Trophoblast cell (in vitro differentiated cells and primary cell): Measurements from ENCODE around the gene ANKS3.

Experiments used
- DNase-seq, 2 donors: peaks; one replicate each; pipeline ENCODE4 v3.0.0-alpha.2; 2016
- H2AFZ ChIP-seq: 2 replicates; pipeline ENCODE4 v1.6.1; 2013; ENCODE audit warnings: low read length, moderate library complexity, mild to moderate bottlenecking; ENCODE audit not compliant: insufficient read depth, poor library complexity
- H2AK5ac ChIP-seq: 2 replicates; pipeline ENCODE4 v1.6.1; 2013; ENCODE audit warnings: mild to moderate bottlenecking, low read length
- H2BK120ac ChIP-seq: 2 replicates; pipeline ENCODE4 v1.6.1; 2013; ENCODE audit warnings: low read length, mild to moderate bottlenecking, moderate library complexity; ENCODE audit not compliant: insufficient read depth, poor library complexity
- H2BK12ac ChIP-seq: 2 replicates; pipeline ENCODE4 v1.6.1; 2013; ENCODE audit warnings: mild to moderate bottlenecking, low read length, moderate library complexity
- H2BK5ac ChIP-seq: 2 replicates; pipeline ENCODE4 v1.6.1; 2013; ENCODE audit warnings: low read length, low read depth, moderate library complexity, mild to moderate bottlenecking; ENCODE audit not compliant: poor library complexity
- H3K14ac ChIP-seq: 2 replicates; pipeline ENCODE4 v1.6.1; 2013; ENCODE audit warnings: mild to moderate bottlenecking, low read length
- H3K18ac ChIP-seq: 2 replicates; pipeline ENCODE4 v1.6.1; 2013; ENCODE audit warnings: mild to moderate bottlenecking, low read length
- H3K23ac ChIP-seq: 2 replicates; pipeline ENCODE4 v1.6.1; 2013; ENCODE audit warnings: low read length
- H3K27ac ChIP-seq: 2 replicates; pipeline ENCODE4 v1.5.1; 2013; ENCODE audit warnings: low read depth, mild to moderate bottlenecking, inconsistent platforms, low read length, moderate library complexity
- H3K27me3 ChIP-seq: 2 replicates; pipeline ENCODE4 v1.6.1; 2013; ENCODE audit warnings: inconsistent platforms, mild to moderate bottlenecking, low read length, moderate library complexity; ENCODE audit not compliant: insufficient read depth
- H3K36me3 ChIP-seq, 2 experiments: 1 replicate in 1 of 2; 2 replicates in 1 of 2; pipeline ENCODE4 v1.6.1; 2013; ENCODE audit warnings: low read length in 2 of 2, mild to moderate bottlenecking in 2 of 2, moderate library complexity in 1 of 2; ENCODE audit not compliant: insufficient read depth in 2 of 2, control insufficient read depth in 1 of 2
- H3K4ac ChIP-seq: 2 replicates; pipeline ENCODE4 v1.6.1; 2013; ENCODE audit warnings: low read depth, mild to moderate bottlenecking, low read length, moderate library complexity
- H3K4me1 ChIP-seq, 2 experiments: 1 replicate in 1 of 2; 2 replicates in 1 of 2; pipeline ENCODE4 v1.6.1; 2013; ENCODE audit warnings: low read length in 2 of 2, mild to moderate bottlenecking in 2 of 2, moderate library complexity in 1 of 2; ENCODE audit not compliant: insufficient read depth in 2 of 2, control insufficient read depth in 1 of 2
- H3K4me2 ChIP-seq: 2 replicates; pipeline ENCODE4 v1.6.1; 2013; ENCODE audit warnings: inconsistent platforms, mild to moderate bottlenecking, low read length, moderate library complexity
- H3K4me3 ChIP-seq: 2 replicates; pipeline ENCODE4 v1.5.1; 2013; ENCODE audit warnings: mild to moderate bottlenecking, low read depth, low read length, inconsistent platforms
- H3K79me1 ChIP-seq: one replicate; pipeline ENCODE4 v1.6.1; 2013; ENCODE audit warnings: low read length
- H3K79me2 ChIP-seq: 2 replicates; pipeline ENCODE4 v1.6.1; 2013; ENCODE audit warnings: low read length, mild to moderate bottlenecking; ENCODE audit not compliant: control insufficient read depth, insufficient read depth, poor library complexity
- H3K9ac ChIP-seq: 2 replicates; pipeline ENCODE4 v1.6.1; 2013; ENCODE audit warnings: mild to moderate bottlenecking, low read length
- H3K9me3 ChIP-seq: 2 replicates; pipeline ENCODE4 v1.6.1; 2013; ENCODE audit warnings: low read depth, mild to moderate bottlenecking, control low read depth, inconsistent platforms, low read length; ENCODE audit not compliant: insufficient read depth
- H4K12ac ChIP-seq: 2 replicates; pipeline ENCODE4 v1.6.1; 2013; ENCODE audit warnings: low read depth, mild to moderate bottlenecking, low read length, moderate library complexity
- H4K8ac ChIP-seq: 2 replicates; pipeline ENCODE4 v1.6.1; 2013; ENCODE audit warnings: low read depth, mild to moderate bottlenecking, low read length, moderate library complexity
- H4K91ac ChIP-seq: one replicate; pipeline ENCODE4 v1.6.1; 2013; ENCODE audit warnings: low read depth, mild to moderate bottlenecking, low read length, moderate library complexity
- WGBS: extraction: QIAGEN DNeasy Blood & Tissue Kit; methylation state at CpG from one replicate; pipeline ENCODE4 v1.1.7; 2013; ENCODE audit warnings: missing lambda C conversion rate; ENCODE audit not compliant: insufficient read length, insufficient coverage; ENCODE audit errors: extremely low coverage; 5-methylcytosine and 5-hydroxymethylcytosine counted together

The ANKS3 gene

GRCh38 chr16:4687416-4687815 lies 46.7 kb downstream of the ANKS3 start:
- Histone ChIP-seq H3K4me1 (peaks cover 1 to 2% of the 10 kb centered on the region in 2 experiments), H3K14ac (no peak overlapping the region), H4K91ac (no peak overlapping the region), H3K9me3 (peaks cover 3% of the 10 kb centered on the region), H2BK120ac (no peak overlapping the region), H3K27me3 (no peaks in the 10 kb centered on the region), H4K12ac (no peak overlapping the region), H2BK12ac (no peak overlapping the region), H2AK5ac (no peak overlapping the region), H3K4me2 (no peak overlapping the region), H3K36me3 (peaks cover 72 to 75% of the 10 kb centered on the region in 2 experiments), H3K79me2 (no peaks in the 10 kb centered on the region), H2BK5ac (no peak overlapping the region), H4K8ac (no peak overlapping the region), H3K18ac (no peak overlapping the region), H3K4me3 (no peak overlapping the region), H3K9ac (no peak overlapping the region), H3K79me1 (no peaks in the 10 kb centered on the region), H3K4ac (no peak overlapping the region), H3K23ac (no peak overlapping the region), H3K27ac (no peak overlapping the region), H2AFZ (no peak overlapping the region)
- no peak for DNase-seq
- no CpG with 5 or more reads among the region's 8 CpGs for WGBS

- no peak overlapping the region for H4K91ac ChIP-seq
- no peak overlapping the region for H3K14ac ChIP-seq
- H3K36me3 ChIP-seq: peaks cover 80 to 83% of the 10 kb centered on the region in 2 experiments
- no peak overlapping the region for H2BK12ac ChIP-seq
- no peak overlapping the region for H4K8ac ChIP-seq
- no peak overlapping the region for H3K4me3 ChIP-seq
- no peak overlapping the region for H2BK120ac ChIP-seq
- no peak overlapping the region for H2AFZ ChIP-seq
- no peak overlapping the region for H3K9ac ChIP-seq
- no peak overlapping the region for H4K12ac ChIP-seq
- no peak overlapping the region for H3K4ac ChIP-seq
- DNase-seq: no peak
- H3K27me3 ChIP-seq: no peaks in the 10 kb centered on the region
- no peak overlapping the region for H3K23ac ChIP-seq
- no peaks in the 10 kb centered on the region for H3K79me1 ChIP-seq
- no peak overlapping the region for H3K4me2 ChIP-seq
- H3K18ac ChIP-seq: no peak overlapping the region
- H2BK5ac ChIP-seq: no peak overlapping the region
- peaks cover 3% of the 10 kb centered on the region for H3K9me3 ChIP-seq
- no CpG with 5 or more reads among the region's 27 CpGs for WGBS
- H3K4me1 ChIP-seq: peaks cover 0 to 2% of the 10 kb centered on the region in 2 experiments
- H3K27ac ChIP-seq: no peak overlapping the region
- no peak overlapping the region for H2AK5ac ChIP-seq
- H3K79me2 ChIP-seq: no peaks in the 10 kb centered on the region
Measured at GRCh38 chr16:4686497-4687210, 47.4 kb downstream of the ANKS3 start.

GRCh38 chr16:4685776-4686496 lies 48.1 kb downstream of the ANKS3 start:
- Histone ChIP-seq H2AFZ (no peak overlapping the region), H3K27me3 (no peaks in the 10 kb centered on the region), H3K4me1 (peaks cover 0 to 2% of the 10 kb centered on the region in 2 experiments), H2AK5ac (no peak overlapping the region), H4K91ac (no peak overlapping the region), H3K23ac (no peak overlapping the region), H3K27ac (no peak overlapping the region), H2BK5ac (no peak overlapping the region), H2BK120ac (no peak overlapping the region), H3K4me3 (no peak overlapping the region), H3K9ac (no peak overlapping the region), H3K79me2 (no peaks in the 10 kb centered on the region), H3K36me3 (peaks cover 86 to 88% of the 10 kb centered on the region in 2 experiments), H3K79me1 (no peaks in the 10 kb centered on the region), H4K12ac (no peak overlapping the region), H3K4ac (no peak overlapping the region), H3K18ac (no peak overlapping the region), H4K8ac (no peak overlapping the region), H3K9me3 (peaks cover 3% of the 10 kb centered on the region), H3K14ac (no peak overlapping the region), H3K4me2 (no peak overlapping the region), H2BK12ac (no peak overlapping the region)
- no peak for DNase-seq
- no CpG with 5 or more reads among the region's 38 CpGs for WGBS

- Histone ChIP-seq H2BK120ac (no peak overlapping the region), H3K9me3 (peaks cover under 1% of the 10 kb centered on the region), H3K4me3 (no peak overlapping the region), H4K91ac (no peak overlapping the region), H2AFZ (no peak overlapping the region), H3K23ac (no peak overlapping the region), H3K9ac (no peak overlapping the region), H3K14ac (no peak overlapping the region), H3K4me1 (peaks cover 2 to 3% of the 10 kb centered on the region in 2 experiments), H3K4me2 (no peak overlapping the region), H3K79me2 (no peaks in the 10 kb centered on the region), H3K79me1 (peaks cover 2% of the 10 kb centered on the region), H3K27me3 (no peaks in the 10 kb centered on the region), H4K12ac (no peak overlapping the region), H3K4ac (no peak overlapping the region), H4K8ac (no peak overlapping the region), H3K36me3 (peaks cover 85 to 87% of the 10 kb centered on the region in 2 experiments), H3K27ac (no peak overlapping the region), H2AK5ac (no peak overlapping the region), H2BK5ac (no peak overlapping the region), H3K18ac (no peak overlapping the region), H2BK12ac (no peak overlapping the region)
- no peak for DNase-seq
- WGBS: no CpG with 5 or more reads among the region's 13 CpGs
Measured at GRCh38 chr16:4685292-4685691, 48.8 kb downstream of the ANKS3 start.
